Ramos (cell line): ENCODE measurements around the gene GPNMB.

Experiments used
- in situ Hi-C: fragments of 300-500 bp; cut with MboI; formaldehyde crosslinking; loops from one replicate; pipeline ENCODE4 v1.14.3; 2022; ENCODE audit warnings: low sequenced_read_pairs; ENCODE audit not compliant: unreplicated experiment

The GPNMB gene

DNA sequence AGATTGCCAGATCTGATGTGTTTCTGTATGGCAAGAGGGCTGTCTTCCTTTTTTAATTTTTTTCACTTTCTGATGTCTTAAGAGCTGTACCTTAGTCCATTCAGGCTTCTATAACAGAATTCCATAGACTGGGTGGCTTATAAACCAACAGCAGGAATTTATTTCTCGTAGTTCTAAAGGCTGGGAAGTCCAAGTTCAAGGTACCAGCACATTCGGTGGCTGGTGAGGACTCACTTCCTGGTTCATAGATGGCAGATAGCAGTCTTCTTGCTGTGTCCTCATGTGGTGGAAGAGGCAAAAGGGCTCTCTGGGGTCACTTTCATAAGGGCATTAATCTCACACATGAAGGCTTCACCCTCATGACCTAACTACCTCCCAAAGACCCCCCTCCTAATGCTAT, 20.8 kb downstream of the GPNMB start:
- in situ Hi-C loops: no loop called here

DNA sequence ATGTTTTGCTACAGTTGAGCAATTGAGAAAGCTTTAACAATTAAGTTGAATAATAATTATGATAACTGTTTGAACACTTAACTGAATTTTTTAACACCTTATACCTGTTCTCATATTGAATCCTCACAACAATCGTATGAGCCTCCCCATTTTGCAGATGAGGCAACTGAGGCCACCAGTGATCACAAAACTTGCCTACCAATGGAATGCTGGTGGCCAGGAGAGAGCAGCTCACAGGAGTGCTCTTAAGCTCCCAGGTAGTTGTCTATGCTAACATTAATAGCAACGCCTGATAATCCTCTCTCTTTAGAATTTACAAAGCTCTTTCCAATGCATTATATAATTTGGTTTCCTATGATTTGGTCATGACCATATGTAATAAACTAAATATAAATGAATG, 21.6 kb downstream of the GPNMB start:
- in situ Hi-C loops: no loop called here

DNA sequence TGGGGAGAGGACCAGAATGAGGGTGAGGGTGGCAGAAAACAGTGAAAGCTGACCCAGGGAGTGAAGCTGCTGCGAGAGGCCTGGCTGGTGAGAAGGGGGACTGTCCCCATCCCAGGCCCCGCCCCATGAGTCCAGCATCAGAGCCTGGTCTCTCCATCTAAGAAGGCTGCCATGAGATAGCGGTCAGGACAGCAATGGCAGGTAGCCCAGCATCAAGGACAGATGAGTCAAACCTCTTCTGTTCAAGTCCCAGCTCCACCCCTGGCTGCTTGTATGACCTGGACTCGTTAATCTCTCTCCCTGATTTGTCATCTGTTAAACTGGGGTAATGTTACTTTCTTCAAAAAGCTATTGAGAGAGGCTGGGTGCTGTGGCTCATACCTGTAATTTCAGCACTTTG, 22.2 kb downstream of the GPNMB start:
- in situ Hi-C loops: no loop called here

GRCh38 chr7:23272275-23272674, 25.7 kb downstream of the GPNMB start:
- in situ Hi-C loops: loop anchor here (5.0 to 10.0 kb wide), 2 partner anchors 273 to 435 kb away; no protein-coding TSS in a partner anchor

DNA sequence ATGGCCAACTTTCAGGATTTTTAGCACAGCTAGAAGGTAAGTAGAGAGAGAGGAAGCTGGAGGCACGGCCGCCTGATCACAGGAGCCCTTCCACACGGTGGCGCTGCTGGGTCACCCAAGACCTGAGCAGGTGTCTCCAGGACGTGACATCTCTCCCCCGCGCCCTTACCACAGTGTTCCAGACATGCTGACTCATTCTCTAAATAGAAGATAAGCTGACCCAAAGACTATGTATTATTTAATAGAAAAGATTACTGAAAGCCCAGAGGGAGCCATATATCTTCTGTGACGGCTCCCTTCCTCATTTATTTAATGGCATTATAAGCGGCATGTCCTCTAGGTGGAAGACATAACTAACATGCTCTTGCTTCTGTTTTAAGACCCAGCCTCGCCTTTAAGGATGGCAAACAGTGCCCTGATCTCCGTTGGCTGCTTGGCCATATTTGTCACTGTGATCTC, 26.6 kb downstream of the GPNMB start:
- in situ Hi-C loops: loop anchor here (5.0 to 10.0 kb wide), 2 partner anchors 272 to 434 kb away; no protein-coding TSS in a partner anchor

DNA sequence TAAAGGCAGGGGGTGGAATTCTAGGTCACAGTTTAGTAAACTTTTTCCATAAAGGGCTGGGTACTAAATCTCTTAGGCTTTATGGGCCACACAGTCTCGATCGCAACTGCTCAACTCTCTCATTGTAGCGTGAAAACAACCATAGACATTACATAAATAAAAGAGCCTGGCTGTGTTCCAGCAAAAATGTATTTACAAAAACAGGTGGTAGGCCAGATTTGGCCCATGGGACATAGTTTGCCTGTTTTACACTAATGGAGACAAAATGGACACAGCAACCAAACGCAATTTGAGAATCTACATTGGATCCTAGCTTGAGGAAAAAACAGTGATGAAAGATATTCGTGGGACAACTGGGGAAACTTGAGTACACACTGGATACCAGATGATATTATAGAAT, 29.3 kb downstream of the GPNMB start:
- in situ Hi-C loops: loop anchor here (10.0 kb wide), 1 partner anchor 269 kb away; no protein-coding TSS in a partner anchor

DNA sequence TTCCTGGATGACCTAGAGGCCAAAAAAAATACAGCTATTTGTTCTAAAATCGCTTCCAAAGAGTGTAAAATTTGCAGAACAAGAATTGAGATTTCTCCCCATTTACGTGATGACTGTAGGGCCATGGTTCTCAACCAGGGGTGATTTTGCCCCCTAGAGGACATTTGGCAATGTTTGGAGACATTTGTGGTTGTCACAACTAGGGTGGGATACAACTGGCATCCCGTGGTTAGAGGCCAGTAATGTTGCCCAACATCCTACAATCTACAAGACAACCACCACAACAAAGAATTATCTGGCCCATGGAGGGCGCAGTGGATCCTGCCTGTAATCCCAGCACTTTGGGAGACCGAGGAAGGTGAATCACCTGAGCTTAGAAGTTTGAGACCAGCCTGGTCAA, 29.8 kb downstream of the GPNMB start:
- in situ Hi-C loops: loop anchor here (10.0 kb wide), 1 partner anchor 268 kb away; no protein-coding TSS in a partner anchor

DNA sequence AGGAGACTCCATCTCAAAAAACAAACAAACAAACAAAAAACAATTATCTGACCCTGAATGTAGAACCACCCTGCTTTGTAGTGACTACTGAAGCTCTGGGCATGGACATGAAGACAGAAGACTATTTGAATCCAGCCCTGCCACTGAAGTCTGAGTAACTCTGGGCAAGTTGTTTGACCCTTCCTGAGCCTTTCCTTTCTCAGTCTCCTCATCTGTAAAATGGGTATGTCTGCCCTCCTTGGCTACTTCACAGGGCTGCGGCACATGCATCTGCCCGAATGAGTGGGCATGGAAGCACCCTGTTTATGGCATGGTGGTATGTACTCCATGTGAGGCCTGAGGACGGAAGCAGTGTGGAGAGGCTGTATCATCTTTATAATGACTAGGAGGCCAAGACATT, 30.4 kb downstream of the GPNMB start:
- in situ Hi-C loops: loop anchor here (10.0 kb wide), 1 partner anchor 268 kb away; no protein-coding TSS in a partner anchor

GRCh38 chr7:23277359-23277989, 30.9 kb downstream of the GPNMB start:
- in situ Hi-C loops: loop anchor here (10.0 kb wide), 1 partner anchor 267 kb away; no protein-coding TSS in a partner anchor

GRCh38 chr7:23279819-23280525, 33.4 kb downstream of the GPNMB start:
- in situ Hi-C loops: loop anchor here (10.0 kb wide), 1 partner anchor 265 kb away; no protein-coding TSS in a partner anchor

DNA sequence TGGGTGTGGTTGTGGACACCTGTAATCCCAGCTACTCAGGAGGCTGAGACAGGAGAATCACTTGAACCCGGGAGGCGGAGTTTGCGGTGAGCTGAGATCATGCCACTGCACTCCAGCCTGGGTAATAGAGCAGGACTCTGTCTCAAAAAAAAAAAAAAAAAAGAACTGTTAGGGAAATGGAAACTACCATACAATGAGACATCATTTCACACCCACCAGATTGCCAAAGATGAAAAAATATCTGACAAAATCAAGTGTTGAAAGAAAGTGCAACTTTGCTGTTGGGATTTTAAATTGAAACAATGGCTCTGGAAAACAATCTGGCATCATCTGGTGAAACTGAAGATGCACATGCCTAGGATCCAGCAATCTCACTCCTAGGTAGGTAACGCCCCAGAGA, 36.5 kb downstream of the GPNMB start:
- in situ Hi-C loops: no loop called here

GRCh38 chr7:23284871-23285270, 38.3 kb downstream of the GPNMB start:
- in situ Hi-C loops: no loop called here

DNA sequence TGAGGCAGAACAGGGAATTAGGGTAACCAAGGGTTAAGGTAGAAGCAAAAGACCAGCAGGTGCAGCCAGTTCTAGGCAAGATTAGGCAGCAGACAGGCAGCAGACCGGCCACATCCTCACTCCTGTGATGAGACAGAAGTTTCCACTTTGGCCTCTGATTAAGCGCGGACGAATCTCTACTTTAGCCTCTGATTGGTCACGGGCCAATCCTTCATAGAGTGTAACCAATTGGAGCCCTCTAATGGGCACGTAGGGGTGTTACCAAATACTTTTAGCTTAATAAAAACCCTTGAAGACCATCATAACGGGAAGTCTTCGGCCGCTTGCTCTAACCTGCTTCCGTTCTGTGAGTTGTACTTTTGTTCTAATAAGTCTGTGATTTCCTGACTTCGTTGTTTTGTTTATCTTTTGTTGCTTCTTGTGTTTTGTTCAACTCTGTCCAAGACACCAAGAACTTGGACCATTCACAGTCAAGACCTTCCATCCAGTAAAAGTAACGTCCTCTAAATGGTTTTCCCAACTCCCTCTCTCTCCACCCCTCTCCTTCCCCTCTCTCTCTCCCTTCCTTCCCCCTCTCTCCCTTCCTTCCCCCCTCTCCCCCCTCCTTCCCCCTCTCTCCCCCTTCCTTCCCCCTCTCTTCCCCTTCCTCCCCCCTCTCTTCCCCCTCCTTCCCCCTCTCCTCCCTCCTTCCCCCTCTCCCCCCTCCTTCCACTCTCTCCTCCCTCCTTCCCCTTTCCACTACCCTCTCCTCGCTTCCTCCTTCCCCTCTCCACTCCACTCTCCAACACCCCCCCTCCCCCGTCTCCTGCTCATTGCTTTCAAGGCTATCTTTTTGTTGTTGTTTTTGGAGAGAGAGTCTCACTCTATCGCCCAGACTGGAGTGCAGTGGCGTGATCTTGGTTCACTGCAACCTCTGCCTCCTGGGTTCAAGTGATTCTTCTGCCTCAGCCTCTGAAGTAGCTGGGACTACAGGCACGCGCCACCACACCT, 39.4 kb downstream of the GPNMB start:
- in situ Hi-C loops: no loop called here

- in situ Hi-C loops: no loop called here
Measured at GRCh38 chr7:23287612-23288011, 41.0 kb downstream of the GPNMB start.

- in situ Hi-C loops: no loop called here
Measured at GRCh38 chr7:23290993-23291392, 44.4 kb downstream of the GPNMB start.

GRCh38 chr7:23291957-23292560, 45.5 kb downstream of the GPNMB start:
- in situ Hi-C loops: no loop called here

DNA sequence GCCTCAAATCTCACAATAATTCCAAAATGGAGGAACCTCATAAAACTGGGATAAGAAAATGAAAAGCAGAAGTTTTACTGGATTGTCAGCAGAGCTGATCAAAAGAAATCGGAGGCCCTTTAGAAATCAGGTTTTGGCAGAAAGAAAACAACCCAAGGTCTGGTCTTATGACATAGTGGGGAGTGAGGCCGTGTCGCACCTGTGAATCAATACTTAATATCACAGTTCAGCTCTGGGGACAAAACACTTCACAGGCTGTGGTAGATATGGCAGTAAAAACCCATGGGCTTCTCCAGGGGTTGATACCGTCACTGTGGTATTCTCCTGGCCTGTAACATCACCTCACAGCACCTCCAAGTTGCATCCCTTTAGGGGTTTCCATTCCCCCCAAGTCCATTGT, 46.0 kb downstream of the GPNMB start:
- in situ Hi-C loops: no loop called here

- in situ Hi-C loops: no loop called here
Measured at GRCh38 chr7:23293500-23294073, 47.0 kb downstream of the GPNMB start.

GRCh38 chr7:23294549-23295400, 48.2 kb downstream of the GPNMB start:
- in situ Hi-C loops: no loop called here
